Activated CD4-positive, alpha-beta T cell treated with anti-CD3 and anti-CD28 coated beads, Interleukin-2, amount 10 ng/mL, durations not matched to agents 24 days and 14 days (primary cell): ENCODE results near the gene PCSK7. TPM values are rescaled to one million over a fixed set of nuclear protein-coding genes. Genes with fewer than 3 reads are reported as not detected.

Experiments
- DNase-seq: peaks from one replicate; pipeline ENCODE4 v3.0.0; 2022
- H3K27ac Mint-ChIP-seq: one replicate; pipeline ENCODE4 v1.8.0; 2022; ENCODE audit warnings: mild to moderate bottlenecking, mixed read lengths
- H3K27me3 Mint-ChIP-seq: one replicate; pipeline ENCODE4 v1.8.0; 2022; ENCODE audit warnings: mixed read lengths
- H3K36me3 Mint-ChIP-seq: one replicate; pipeline ENCODE4 v1.8.0; 2022; ENCODE audit warnings: low read depth, mild to moderate bottlenecking, mixed read lengths
- H3K4me1 Mint-ChIP-seq: one replicate; pipeline ENCODE4 v1.8.0; 2021; ENCODE audit warnings: mixed read lengths
- H3K4me3 Mint-ChIP-seq: one replicate; pipeline ENCODE4 v1.8.0; 2022; ENCODE audit warnings: mild to moderate bottlenecking, moderate library complexity, mixed read lengths
- H3K9me3 Mint-ChIP-seq: one replicate; pipeline ENCODE4 v1.8.0; 2021; ENCODE audit warnings: mixed read lengths
- intact Hi-C: fragments of 100-400 bp; cut with micrococcal nuclease; formaldehyde crosslinking; loops from one replicate; pipeline ENCODE4 v1.15.1; 2023
- total RNA-seq: library from RNA; stranded (reverse); gene quantifications from 2 replicates; pipeline ENCODE4 v1.2.3, GENCODE V29; 2022

The PCSK7 gene
- total RNA-seq, 1 donor from 2014 or later, result 160 TPM

GRCh38 chr11:117193130-117194020, 38.5 kb downstream of the PCSK7 start:
- peaks cover 15% of the 10 kb centered on the region for H3K36me3 Mint-ChIP-seq
- intact Hi-C loops, result no loop called here
- no peak overlapping the region for H3K27ac Mint-ChIP-seq
- H3K4me1 Mint-ChIP-seq, result peaks cover 3% of the 10 kb centered on the region
- no peaks in the 10 kb centered on the region for H3K9me3 Mint-ChIP-seq
- H3K27me3 Mint-ChIP-seq, result no peaks in the 10 kb centered on the region
- no peak for DNase-seq
- H3K4me3 Mint-ChIP-seq, result no peak overlapping the region

GRCh38 chr11:117192401-117192875, 39.4 kb downstream of the PCSK7 start:
- Mint-ChIP-seq H3K4me3 (no peak overlapping the region), H3K4me1 (peaks cover 3% of the 10 kb centered on the region), H3K36me3 (peaks cover 15% of the 10 kb centered on the region), H3K27me3 (no peaks in the 10 kb centered on the region), H3K9me3 (no peaks in the 10 kb centered on the region), H3K27ac (no peak overlapping the region)
- intact Hi-C loops, result no loop called here
- no peak for DNase-seq

DNA sequence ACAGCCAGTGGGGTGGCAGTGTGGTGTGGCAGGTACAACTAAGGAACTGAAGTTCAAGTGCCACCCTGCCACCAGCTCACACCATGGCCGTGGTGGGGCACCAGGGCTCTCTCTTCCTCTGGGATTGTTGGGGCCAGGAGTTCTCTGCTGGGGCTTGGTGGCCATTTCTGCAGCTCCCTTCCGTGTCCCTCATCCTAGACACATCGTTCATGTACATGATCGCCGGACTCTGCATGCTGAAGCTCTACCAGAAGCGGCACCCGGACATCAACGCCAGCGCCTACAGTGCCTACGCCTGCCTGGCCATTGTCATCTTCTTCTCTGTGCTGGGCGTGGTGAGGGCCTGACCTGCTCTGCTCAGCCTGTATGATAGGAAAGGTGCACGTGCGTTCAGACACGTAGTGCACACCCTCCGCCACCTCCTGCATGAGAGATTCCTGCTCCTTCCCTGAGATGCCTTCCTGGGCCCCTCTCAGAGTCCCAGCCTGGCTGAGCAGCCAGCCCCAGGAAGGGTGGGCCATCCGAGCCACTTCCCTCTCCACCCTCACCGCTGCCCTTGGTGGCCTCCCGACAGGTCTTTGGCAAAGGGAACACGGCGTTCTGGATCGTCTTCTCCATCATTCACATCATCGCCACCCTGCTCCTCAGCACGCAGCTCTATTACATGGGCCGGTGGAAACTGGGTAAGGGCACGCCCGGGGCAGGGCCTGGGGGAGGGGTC, 40.0 kb downstream of the PCSK7 start:
- no peaks in the 10 kb centered on the region for H3K27me3 Mint-ChIP-seq
- no peak for DNase-seq
- intact Hi-C loops, result no loop called here
- peaks cover 3% of the 10 kb centered on the region for H3K4me1 Mint-ChIP-seq
- peaks cover 15% of the 10 kb centered on the region for H3K36me3 Mint-ChIP-seq
- no peak overlapping the region for H3K27ac Mint-ChIP-seq
- H3K4me3 Mint-ChIP-seq, result no peak overlapping the region
- no peaks in the 10 kb centered on the region for H3K9me3 Mint-ChIP-seq

GRCh38 chr11:117189941-117190544, 41.8 kb downstream of the PCSK7 start:
- H3K9me3 Mint-ChIP-seq, result no peaks in the 10 kb centered on the region
- H3K27me3 Mint-ChIP-seq, result no peaks in the 10 kb centered on the region
- no peak overlapping the region for H3K4me3 Mint-ChIP-seq
- H3K27ac Mint-ChIP-seq, result no peak overlapping the region
- no peak for DNase-seq
- H3K36me3 Mint-ChIP-seq, result peaks cover 13% of the 10 kb centered on the region
- H3K4me1 Mint-ChIP-seq, result no peaks in the 10 kb centered on the region
- intact Hi-C loops, result no loop called here

- peaks cover 13% of the 10 kb centered on the region for H3K36me3 Mint-ChIP-seq
- no peaks in the 10 kb centered on the region for H3K9me3 Mint-ChIP-seq
- no peak overlapping the region for H3K4me3 Mint-ChIP-seq
- H3K27ac Mint-ChIP-seq, result no peak overlapping the region
- H3K4me1 Mint-ChIP-seq, result no peaks in the 10 kb centered on the region
- no peak for DNase-seq
- no peaks in the 10 kb centered on the region for H3K27me3 Mint-ChIP-seq
- intact Hi-C loops, result no loop called here
Observed at GRCh38 chr11:117189191-117189940, 42.5 kb downstream of the PCSK7 start.

GRCh38 chr11:117188620-117189081, 43.2 kb downstream of the PCSK7 start:
- intact Hi-C loops, result no loop called here
- H3K4me3 Mint-ChIP-seq, result no peak overlapping the region
- H3K36me3 Mint-ChIP-seq, result peaks cover 18% of the 10 kb centered on the region
- no peak overlapping the region for H3K27ac Mint-ChIP-seq
- no peaks in the 10 kb centered on the region for H3K4me1 Mint-ChIP-seq
- no peaks in the 10 kb centered on the region for H3K27me3 Mint-ChIP-seq
- DNase-seq, result no peak
- H3K9me3 Mint-ChIP-seq, result no peaks in the 10 kb centered on the region

DNA sequence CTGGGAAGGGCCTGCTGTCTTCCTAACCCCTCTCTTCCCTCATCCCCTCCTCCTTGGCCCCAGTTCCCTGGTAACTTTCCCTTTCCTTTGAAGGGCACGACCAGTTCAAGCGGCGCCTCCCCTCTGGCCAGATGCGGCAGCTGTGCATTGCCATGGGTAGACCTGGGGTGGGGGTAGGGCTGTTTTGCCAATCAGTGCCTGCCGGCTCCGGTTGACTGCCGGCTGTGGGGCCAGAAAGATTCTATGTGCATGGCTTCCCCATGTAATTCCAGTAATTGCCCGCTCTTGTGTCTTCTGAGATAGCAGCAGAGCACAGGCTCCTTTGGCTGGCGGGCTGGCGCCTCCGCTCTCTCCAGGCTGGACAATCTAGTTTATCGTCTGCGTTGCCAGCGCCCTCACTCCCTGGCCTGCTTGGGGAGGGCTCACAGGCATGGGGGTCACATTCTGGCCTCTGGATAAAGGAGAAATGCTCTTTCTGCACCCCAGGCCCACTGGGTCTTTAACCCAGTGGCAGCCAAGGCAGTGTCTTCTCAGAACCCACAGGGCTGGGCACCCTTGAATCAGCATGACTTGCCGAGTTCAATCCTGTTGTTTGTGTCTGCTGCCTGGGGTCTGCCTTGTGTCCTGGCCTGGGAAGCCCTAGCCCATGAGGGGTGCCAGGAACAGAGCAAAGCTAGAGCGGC, 43.9 kb downstream of the PCSK7 start:
- Mint-ChIP-seq H3K27ac (no peak overlapping the region), H3K4me1 (no peaks in the 10 kb centered on the region), H3K9me3 (no peaks in the 10 kb centered on the region), H3K4me3 (no peak overlapping the region), H3K27me3 (no peaks in the 10 kb centered on the region), H3K36me3 (peaks cover 17% of the 10 kb centered on the region)
- intact Hi-C loops, result no loop called here
- DNase-seq, result no peak

GRCh38 chr11:117187428-117187798, 44.5 kb downstream of the PCSK7 start:
- no peaks in the 10 kb centered on the region for H3K9me3 Mint-ChIP-seq
- H3K27ac Mint-ChIP-seq, result no peak overlapping the region
- no peaks in the 10 kb centered on the region for H3K4me1 Mint-ChIP-seq
- intact Hi-C loops, result no loop called here
- H3K4me3 Mint-ChIP-seq, result no peak overlapping the region
- DNase-seq, result no peak
- H3K36me3 Mint-ChIP-seq, result peaks cover 17% of the 10 kb centered on the region
- H3K27me3 Mint-ChIP-seq, result no peaks in the 10 kb centered on the region

DNA sequence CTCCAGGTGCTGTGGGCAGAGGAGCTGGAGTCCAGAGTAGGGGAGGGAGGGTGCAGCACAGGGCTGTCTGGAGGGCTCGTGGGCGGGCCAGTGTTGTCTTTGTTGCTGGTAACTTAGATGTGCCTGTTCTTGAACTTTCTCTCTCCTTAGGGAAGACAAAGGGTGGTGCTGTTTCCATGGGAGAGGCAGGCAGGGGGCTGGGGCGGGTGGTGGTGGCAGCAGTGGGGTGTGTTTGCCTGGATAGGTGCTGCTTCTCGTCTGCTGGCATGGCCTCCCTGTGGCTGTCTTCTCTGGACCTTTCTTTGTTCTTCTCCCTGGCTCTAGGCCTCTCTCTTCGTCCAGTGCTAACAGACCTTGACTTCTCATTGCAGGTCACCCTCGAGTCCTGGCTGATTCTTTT, 44.9 kb downstream of the PCSK7 start:
- no peaks in the 10 kb centered on the region for H3K27me3 Mint-ChIP-seq
- no peak for DNase-seq
- H3K4me1 Mint-ChIP-seq, result no peaks in the 10 kb centered on the region
- H3K4me3 Mint-ChIP-seq, result no peak overlapping the region
- H3K36me3 Mint-ChIP-seq, result peaks cover 15% of the 10 kb centered on the region
- intact Hi-C loops, result no loop called here
- no peaks in the 10 kb centered on the region for H3K9me3 Mint-ChIP-seq
- H3K27ac Mint-ChIP-seq, result no peak overlapping the region

DNA sequence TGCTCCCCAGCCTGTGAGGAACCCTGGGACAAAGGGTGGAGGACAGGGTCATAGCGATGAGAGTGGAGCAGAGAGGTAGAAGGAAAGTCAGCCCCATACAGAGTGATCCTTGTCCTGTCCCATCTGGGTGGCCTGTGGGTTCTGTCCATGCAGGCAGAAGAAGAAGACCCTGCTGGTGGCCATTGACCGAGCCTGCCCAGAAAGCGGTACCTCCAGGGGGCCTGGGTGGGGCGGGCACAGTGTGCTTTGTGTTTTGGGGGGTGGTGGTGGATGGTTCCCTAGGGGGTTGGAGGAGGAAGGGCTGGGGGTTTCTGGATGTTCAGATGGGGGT, 45.5 kb downstream of the PCSK7 start:
- intact Hi-C loops, result no loop called here
- Mint-ChIP-seq H3K27me3 (no peaks in the 10 kb centered on the region), H3K9me3 (no peaks in the 10 kb centered on the region), H3K4me3 (no peak overlapping the region), H3K27ac (no peak overlapping the region), H3K36me3 (peaks cover 14% of the 10 kb centered on the region), H3K4me1 (no peaks in the 10 kb centered on the region)
- no peak for DNase-seq

DNA sequence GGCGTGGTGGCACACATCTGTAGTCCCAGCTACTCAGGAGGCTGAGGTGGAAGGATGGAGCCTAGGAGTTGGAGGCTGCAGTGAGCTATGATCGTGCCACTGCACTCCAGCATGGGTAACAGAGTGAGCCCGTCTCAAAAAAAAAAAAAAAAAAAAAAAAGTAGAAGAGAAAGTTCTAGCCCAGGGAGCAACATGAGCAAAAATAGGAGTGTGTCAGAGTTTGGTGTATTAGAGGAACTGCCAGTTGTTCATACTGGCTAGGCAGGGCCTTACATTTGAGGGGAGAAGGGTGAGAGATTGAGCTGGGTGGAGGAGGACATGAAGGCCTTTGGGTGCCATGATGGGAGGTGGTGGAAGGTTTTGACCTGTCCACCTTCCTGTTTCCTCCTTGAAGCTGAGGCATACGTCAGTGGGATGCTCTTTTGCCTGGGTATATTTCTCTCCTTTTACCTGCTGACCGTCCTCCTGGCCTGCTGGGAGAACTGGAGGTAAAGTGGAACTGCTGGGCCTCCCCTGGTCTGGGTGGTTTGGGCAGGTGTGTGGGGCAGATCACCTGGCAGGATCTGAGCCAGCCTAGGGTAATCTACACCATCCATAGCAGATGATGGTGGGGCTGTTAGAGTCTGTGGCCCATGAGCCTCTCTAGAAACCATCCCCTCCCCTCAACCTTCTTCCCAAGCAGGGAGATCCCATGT, 46.0 kb downstream of the PCSK7 start:
- H3K27ac Mint-ChIP-seq, result no peak overlapping the region
- intact Hi-C loops, result no loop called here
- peaks cover 14% of the 10 kb centered on the region for H3K36me3 Mint-ChIP-seq
- H3K4me1 Mint-ChIP-seq, result peaks cover 3% of the 10 kb centered on the region
- no peak overlapping the region for H3K4me3 Mint-ChIP-seq
- H3K9me3 Mint-ChIP-seq, result no peaks in the 10 kb centered on the region
- DNase-seq, result no peak
- no peaks in the 10 kb centered on the region for H3K27me3 Mint-ChIP-seq

DNA sequence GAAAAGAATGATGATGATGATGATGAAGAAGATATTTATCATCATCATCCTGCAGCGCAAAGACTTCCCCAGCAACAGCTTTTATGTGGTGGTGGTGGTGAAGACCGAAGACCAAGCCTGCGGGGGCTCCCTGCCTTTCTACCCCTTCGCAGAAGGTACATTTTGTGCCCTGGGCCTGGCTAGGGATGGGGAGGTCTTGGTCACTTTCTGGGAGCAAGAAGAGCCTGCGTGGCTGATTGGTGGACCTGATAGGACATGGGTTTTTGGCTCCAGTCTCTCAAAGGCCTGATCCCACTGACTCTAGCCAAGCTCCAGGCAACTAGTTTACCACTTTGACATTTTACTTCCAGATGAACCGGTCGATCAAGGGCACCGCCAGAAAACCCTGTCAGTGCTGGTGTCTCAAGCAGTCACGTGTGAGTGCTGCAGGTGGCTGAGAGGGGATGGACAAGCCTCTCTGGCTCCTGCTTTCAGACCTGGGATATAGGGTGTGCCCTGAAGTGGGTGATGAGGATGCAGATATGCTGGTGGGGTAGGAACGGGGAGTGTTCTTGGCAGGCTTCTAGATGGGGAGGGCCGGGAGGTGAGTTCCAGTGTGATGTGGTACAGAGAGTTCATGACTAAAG, 48.0 kb downstream of the PCSK7 start:
- intact Hi-C loops, result no loop called here
- Mint-ChIP-seq H3K27me3 (no peaks in the 10 kb centered on the region), H3K36me3 (peaks cover 11% of the 10 kb centered on the region), H3K4me1 (peaks cover 17% of the 10 kb centered on the region), H3K27ac (no peak overlapping the region), H3K4me3 (no peak overlapping the region), H3K9me3 (no peaks in the 10 kb centered on the region)
- no peak for DNase-seq
